Measurements from ENCODE around the gene ERCC4. TPM values are rescaled to one million over a fixed set of nuclear protein-coding genes. Genes with fewer than 3 reads are reported as not detected.

ERCC4 gene
- total RNA-seq, 1 donor from 2014 or later = 10.2 TPM

DNA sequence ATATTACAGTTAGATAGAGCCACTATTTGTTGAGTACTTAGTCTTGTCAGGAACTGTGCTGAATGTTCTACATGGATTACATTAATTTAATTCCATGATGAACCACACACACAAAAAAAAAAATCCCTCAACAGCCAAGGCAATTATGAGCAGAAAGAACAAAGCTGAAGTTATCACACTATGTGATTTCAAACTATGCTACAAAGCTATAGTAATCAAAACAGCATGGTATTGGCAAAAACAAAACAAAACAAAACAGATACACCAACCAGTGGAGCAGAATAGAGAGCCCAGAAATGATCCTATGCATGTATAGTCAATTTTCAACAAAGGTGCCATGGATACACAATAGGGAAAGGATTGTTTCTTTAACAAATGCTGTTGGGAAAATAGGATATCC, 8.1 kb upstream of the ERCC4 start:
- no peak overlapping the region for H3K4me3 Mint-ChIP-seq
- peaks cover 6% of the 10 kb centered on the region for H3K9me3 Mint-ChIP-seq
- H3K36me3 Mint-ChIP-seq (ENCODE audit: low read depth) = no peaks in the 10 kb centered on the region
- ATAC-seq (ENCODE audit: low read depth) (no peak), DNase-seq (no peak)
- intact Hi-C loops (cut with micrococcal nuclease) = no loop called here
- peaks cover 30% of the 10 kb centered on the region for H3K27me3 Mint-ChIP-seq
- peaks cover under 1% of the 10 kb centered on the region for H3K4me1 Mint-ChIP-seq
- TF ChIP-seq, protein P1, sequence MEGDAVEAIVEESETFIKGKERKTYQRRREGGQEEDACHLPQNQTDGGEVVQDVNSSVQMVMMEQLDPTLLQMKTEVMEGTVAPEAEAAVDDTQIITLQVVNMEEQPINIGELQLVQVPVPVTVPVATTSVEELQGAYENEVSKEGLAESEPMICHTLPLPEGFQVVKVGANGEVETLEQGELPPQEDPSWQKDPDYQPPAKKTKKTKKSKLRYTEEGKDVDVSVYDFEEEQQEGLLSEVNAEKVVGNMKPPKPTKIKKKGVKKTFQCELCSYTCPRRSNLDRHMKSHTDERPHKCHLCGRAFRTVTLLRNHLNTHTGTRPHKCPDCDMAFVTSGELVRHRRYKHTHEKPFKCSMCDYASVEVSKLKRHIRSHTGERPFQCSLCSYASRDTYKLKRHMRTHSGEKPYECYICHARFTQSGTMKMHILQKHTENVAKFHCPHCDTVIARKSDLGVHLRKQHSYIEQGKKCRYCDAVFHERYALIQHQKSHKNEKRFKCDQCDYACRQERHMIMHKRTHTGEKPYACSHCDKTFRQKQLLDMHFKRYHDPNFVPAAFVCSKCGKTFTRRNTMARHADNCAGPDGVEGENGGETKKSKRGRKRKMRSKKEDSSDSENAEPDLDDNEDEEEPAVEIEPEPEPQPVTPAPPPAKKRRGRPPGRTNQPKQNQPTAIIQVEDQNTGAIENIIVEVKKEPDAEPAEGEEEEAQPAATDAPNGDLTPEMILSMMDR (IDR thresholded peaks at IDR 0.05) = no peak
- POLR2A ChIA-PET = no interaction called here
- no peak overlapping the region for H3K27ac Mint-ChIP-seq
- CTCF ChIA-PET = no interaction called here

DNA sequence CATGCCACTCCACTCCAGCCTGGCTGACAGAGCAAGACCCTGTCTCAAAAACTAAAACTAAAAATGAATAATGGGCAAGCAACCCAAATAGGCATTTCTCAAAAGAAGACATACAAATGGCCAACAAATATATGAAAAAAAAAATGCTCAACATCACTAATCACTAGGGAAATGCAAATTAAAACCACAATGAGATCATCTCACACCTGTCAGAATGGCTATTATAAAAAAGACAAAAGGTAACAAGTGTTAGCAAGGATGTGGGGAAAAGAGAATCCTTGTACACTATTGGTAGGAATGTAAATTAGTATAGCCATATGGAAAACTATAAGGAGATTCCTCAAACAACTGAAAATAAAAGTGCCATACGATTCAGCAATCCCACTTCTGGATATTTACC, 7.1 kb upstream of the ERCC4 start:
- Mint-ChIP-seq H3K36me3 (ENCODE audit: low read depth) (no peaks in the 10 kb centered on the region), H3K4me1 (no peaks in the 10 kb centered on the region), H3K27me3 (peaks cover 27% of the 10 kb centered on the region), H3K9me3 (peaks cover 6% of the 10 kb centered on the region), H3K27ac (no peak overlapping the region), H3K4me3 (no peak overlapping the region)
- CTCF ChIA-PET = no interaction called here
- TF ChIP-seq, protein P1 (IDR thresholded peaks at IDR 0.05) = no peak
- DNase-seq (no peak), ATAC-seq (ENCODE audit: low read depth) (no peak)
- POLR2A ChIA-PET = no interaction called here
- intact Hi-C loops (cut with micrococcal nuclease) = no loop called here

DNA sequence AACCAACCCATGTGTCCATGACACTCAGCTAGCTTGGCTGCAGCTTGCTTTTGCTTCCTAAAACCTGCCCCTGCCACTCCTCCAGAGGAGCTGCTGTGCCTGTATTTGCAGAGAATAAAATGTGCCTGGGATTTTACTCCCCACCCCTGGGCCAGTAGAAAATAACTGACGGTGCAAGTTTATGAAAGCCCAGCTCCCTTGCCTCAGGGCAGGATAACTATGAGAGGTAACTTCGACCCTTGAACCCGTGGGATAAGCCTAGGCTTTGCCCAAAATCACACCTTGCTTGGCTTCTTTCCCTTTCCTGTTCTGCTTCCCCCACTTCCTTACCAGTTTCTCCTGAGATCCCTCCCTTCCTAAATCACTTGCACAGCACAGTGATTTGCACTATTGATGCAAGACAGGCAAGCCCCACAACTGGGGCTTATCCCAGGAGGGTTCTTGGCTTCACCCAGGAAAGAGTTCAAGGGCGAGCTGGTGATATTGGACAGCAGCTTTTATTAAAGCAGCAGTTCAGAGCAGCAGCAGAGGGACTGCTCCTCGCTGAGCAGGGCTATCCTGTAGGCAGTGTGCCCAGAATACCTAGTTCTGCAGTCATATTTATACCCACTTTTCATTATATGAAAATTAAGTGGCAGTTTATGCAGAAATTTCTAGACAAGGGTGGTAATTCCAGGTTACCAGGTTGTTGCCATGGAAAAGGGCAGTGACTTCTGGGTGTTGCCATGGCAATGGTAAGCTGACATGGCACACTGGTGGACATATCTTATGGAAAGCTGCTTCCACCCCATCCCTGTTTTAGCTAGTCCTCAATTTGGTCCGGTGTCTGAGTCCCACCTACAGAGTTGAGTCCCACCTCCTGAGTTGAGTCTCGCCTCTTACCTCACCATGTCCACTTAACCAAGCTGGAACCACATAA, 6.3 kb upstream of the ERCC4 start:
- Mint-ChIP-seq H3K36me3 (ENCODE audit: low read depth) (no peaks in the 10 kb centered on the region), H3K27ac (no peak overlapping the region)
- POLR2A ChIA-PET = interaction anchor here (0.5 kb wide), 1 partner anchor 1939 kb away, joined by 4 read pairs; no protein-coding TSS in a partner anchor

DNA sequence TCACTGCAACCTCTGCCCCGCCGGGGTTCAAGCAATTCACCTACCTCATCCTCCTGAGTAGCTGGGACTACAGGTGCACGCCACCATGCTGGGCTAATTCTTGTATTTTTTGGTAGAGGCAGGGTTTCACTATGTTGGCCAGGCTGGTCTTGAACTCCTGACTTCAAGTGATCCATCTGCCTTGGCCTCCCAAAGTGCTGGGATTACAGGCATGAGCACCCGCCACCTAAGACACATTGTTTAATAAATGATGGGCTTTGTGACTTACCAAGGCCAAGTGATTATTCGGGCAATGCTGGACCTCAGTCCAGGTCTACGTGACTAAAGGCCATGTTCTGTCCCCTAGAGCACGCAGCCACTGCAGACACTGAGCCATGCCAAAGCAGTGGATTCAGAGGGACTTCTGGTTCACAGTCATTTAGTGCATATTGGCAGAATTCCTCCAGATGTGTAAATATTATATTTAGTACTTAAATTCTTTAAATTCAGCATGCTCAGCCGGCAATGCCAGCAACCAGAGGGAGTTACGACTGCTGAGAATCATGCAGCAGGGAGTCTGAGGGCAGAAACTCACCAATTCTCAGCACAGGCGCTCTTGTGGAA, 4.8 kb upstream of the ERCC4 start:
- Mint-ChIP-seq H3K4me3 (no peak overlapping the region), H3K36me3 (ENCODE audit: low read depth) (peaks cover 2% of the 10 kb centered on the region), H3K27me3 (peaks cover 15% of the 10 kb centered on the region), H3K4me1 (peaks cover 9% of the 10 kb centered on the region), H3K9me3 (peaks cover 6% of the 10 kb centered on the region), H3K27ac (no peak overlapping the region)
- no peak for DNase-seq
- TF ChIP-seq, protein P1 (IDR thresholded peaks at IDR 0.05) = no peak
- POLR2A ChIA-PET = no interaction called here
- CTCF ChIA-PET = interaction anchor here (0.9 kb wide), 1 partner anchor 8 kb away, joined by 3 read pairs; no protein-coding TSS in a partner anchor
- no peak for ATAC-seq (ENCODE audit: low read depth)
- intact Hi-C loops (cut with micrococcal nuclease) = no loop called here

More for the DNA sequence above, 6.3 kb upstream of the ERCC4 start:
- Mint-ChIP-seq H3K4me3 (no peak overlapping the region), H3K27me3 (peaks cover 21% of the 10 kb centered on the region), H3K4me1 (no peaks in the 10 kb centered on the region), H3K9me3 (peaks cover 6% of the 10 kb centered on the region)
- TF ChIP-seq, protein P1 (IDR thresholded peaks at IDR 0.05) = no peak
- CTCF ChIA-PET = no interaction called here
- no peak for DNase-seq
- intact Hi-C loops (cut with micrococcal nuclease) = no loop called here
- ATAC-seq (ENCODE audit: low read depth) = no peak

DNA sequence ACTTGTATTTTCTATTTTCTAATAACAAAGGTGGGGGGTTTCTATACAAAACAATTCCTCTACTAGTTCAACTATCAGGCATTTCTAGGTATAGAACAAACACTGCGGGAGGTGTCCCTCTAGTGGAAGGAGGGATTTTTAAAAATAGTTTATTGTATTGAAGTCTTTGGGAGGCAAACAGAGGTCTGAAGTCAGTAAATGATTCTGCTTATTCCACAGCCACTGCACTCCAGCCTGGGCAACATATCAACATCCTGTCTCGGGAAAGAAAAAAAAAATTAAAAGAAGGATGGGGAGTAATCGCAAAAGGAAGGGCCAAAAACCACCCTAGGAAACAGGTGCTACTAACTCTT, 648 bp upstream of the ERCC4 start:
- peak overlapping the region; percentile 26 for H3K27ac Mint-ChIP-seq
- ATAC-seq (ENCODE audit: low read depth) (no peak), DNase-seq (no peak)
- TF ChIP-seq, protein P1 (IDR thresholded peaks at IDR 0.05) = no peak
- ChIA-PET CTCF (interaction anchor here (0.7 to 1.4 kb wide), 11 partner anchors 12 to 1824 kb away, joined by 3 to 8 read pairs (median 4); no protein-coding TSS in a partner anchor), POLR2A (interaction anchor here (0.8 to 1.4 kb wide), 6 partner anchors 14 to 713 kb away, joined by 3 to 18 read pairs (median 3); partner anchors contain the start of genes BFAR and PARN)
- H3K4me1 Mint-ChIP-seq = peaks cover 25% of the 10 kb centered on the region
- H3K4me3 Mint-ChIP-seq = peak overlapping the region; percentile 92
- H3K36me3 Mint-ChIP-seq (ENCODE audit: low read depth) = peaks cover 14% of the 10 kb centered on the region
- H3K27me3 Mint-ChIP-seq = peaks cover 3% of the 10 kb centered on the region
- no peaks in the 10 kb centered on the region for H3K9me3 Mint-ChIP-seq
- intact Hi-C loops (cut with micrococcal nuclease) = loop anchor here (1.0 to 2.0 kb wide), 2 partner anchors 151 to 366 kb away; partner anchors contain the start of gene MRTFB
